ENCODE data around the gene SIRT2.
"Not testable (repeated sequence)": the region's sequence is repeated elsewhere in the genome, so short reads cannot be mapped to it uniquely, and the experiment has no call there.

SIRT2 gene

DNA sequence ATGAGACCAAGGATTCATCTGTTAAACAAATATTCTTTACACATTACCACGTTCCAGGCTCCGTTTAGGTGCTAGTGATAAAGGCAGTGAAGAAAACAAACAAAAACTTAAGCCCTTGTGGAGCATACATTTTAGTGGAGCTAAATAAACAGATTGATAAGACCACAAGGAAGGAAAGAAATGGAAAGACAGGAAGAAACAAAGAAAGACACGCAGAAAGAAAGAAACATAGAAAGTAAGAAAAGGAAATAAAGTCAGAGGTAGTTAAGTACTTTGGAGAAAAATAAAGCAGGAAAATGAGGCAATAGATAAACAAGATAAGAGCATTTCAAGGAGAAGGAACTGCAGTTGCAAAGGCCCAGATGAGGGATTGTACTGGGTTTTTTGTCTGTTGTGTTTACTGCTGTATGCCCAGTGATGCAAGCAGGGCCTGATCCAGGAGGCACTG is 1.3 kb upstream of the SIRT2 start:
- in situ Hi-C loops (cut with MboI; ENCODE audit: low sequenced_read_pairs) = no loop called here

DNA sequence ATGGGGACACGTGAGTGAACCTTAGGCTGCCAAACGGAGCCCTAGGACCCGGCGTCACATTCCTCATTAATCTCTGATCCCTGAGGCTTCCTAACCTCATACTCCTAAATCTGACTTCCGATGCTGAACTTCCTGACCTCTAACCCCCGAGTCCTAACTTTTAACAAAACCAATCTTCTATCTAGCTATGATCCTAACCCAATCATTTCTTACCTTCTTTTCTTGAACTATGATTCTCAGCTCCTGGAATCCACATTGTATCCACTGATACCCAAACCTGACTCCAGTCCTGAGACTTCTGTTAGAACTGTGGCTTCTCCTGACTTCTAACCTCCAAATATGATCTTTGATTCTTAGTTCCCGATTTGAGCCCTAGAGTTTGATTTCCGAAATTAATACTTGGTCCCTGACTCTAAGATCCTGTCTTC is 798 bp upstream of the SIRT2 start:
- in situ Hi-C loops (cut with MboI; ENCODE audit: low sequenced_read_pairs) = no loop called here

DNA sequence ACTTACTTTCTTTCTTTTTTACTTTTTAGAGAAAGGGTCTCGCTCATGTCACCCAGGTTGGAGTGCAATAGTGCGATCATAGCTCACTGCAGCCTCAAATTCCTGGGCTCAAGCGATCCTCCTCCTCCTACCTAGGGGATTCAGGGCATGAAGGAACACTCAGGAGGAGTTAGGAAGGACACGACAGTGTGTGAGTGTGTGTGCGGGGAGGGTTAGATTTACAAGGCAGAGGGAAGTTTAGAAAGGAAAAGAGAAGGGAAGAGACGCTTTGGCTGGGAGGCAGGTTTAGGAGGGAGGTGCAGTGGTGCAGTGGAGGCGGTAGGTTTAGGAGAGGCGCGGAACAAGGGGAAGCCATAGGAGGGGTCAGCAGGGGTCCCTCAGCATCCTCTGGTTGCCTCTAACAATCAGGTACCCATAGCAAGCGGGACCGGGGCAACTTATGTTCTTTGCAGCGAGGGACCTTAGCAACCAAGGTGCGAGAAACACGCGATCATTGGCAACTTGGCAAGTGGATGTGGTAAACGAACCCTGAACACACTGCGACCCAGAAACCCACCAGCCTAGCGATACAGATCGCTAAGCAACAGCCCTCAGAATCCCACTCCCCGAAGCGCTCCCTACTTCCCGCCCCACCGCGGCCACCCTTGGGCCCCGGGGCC is 501 bp downstream of the SIRT2 start:
- in situ Hi-C loops (cut with MboI; ENCODE audit: low sequenced_read_pairs) = no loop called here

DNA sequence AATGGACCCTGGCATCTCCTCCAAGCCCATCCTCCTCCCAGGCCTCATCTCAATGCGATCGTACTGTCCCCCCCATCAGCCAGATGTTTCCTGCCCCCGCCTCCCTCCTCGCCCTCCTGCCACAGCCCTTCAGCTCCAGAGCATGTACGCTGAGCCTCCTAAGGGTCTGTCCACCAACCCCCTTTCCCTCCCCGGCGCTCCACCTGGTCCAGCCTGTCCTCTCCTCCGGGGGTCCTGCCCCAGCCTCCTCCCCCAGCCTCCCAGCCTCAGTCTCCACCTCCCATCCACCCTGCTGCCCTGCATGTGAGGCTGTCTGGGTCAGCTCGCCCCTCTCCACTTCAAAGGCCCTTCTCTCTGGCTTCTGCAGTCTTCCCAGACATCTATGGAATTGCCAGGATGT is 4.5 kb downstream of the SIRT2 start:
- in situ Hi-C loops (cut with MboI; ENCODE audit: low sequenced_read_pairs) = no loop called here

DNA sequence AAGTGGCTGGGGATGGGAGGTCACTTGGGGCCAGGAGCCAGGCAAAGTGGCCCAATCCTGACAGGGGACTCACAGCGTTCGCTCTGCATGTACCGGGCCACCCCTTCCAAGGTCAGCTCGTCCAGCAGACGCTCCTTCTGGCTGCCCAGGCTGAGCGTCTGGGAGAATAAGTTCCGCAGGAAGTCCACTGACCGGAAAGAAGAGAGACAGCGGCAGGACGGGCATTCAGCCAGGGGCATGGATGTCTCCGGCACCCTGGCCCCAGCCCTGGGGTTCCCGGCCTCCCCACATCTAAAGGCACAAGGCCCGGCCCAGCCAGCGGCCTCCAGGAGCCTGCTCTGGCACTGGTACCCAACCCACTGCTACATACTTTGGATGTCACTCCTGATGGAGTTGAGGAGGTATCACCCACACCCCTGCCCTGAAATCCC is 6.1 kb downstream of the SIRT2 start:
- in situ Hi-C loops (cut with MboI; ENCODE audit: low sequenced_read_pairs) = no loop called here

DNA sequence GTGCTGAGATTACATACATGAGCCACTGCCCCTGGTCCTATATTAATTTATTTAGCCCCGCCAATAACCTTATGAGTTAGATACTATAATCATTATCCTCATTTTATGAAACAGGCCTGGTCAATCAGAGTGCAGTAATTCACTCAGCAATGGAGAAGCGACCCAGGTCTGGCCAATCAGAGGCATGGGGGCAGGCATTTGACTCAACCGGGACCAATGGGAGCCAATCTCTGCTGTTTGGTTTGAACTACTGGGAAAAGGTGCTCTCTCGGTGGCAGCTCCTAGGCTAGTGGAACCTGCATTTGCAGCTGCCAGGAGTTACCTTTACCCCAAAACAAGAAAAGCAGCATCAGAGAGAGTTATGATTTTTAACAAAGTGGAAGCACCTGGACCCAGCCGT is 6.6 kb downstream of the SIRT2 start:
- in situ Hi-C loops (cut with MboI; ENCODE audit: low sequenced_read_pairs) = no loop called here

DNA sequence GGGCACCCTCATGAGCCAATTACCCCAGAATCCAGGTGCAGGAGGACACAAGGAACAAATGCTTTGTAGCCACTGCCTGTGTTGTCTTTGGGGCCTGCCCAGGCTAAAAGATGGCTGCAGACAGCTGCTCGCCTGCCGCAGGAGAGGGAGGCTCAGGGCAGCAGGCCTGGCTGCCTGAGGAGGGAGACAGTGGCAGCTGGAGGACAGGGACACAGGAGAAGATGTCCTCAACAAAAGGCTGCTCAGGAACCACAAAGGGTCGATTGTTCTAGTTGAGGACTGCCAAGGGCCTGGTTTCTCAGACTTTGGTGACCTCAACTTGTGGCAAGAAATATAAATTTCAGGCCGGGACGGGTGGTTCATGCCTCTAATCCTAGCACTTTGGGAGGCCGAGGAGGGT is 7.6 kb downstream of the SIRT2 start:
- in situ Hi-C loops (cut with MboI; ENCODE audit: low sequenced_read_pairs) = no loop called here

DNA sequence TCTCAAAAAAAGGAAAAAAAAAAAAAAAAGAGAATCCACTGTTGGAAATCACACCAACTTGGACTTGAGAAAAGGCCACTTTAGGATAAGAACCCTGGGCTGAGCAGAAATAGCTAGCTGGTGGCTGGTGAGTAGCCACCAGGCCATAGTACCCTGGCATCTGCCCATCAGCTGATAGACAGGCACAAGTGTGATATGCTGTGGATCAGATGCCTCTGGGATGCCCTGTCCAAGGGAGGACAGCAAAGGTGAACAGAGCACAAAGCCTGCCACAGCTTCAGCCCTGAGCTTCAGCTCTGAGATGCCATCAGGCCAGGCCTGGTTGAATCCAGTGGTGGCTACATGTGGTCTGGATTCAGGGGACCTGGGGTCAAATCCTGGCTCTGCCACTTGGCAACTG is 8.7 kb downstream of the SIRT2 start:
- in situ Hi-C loops (cut with MboI; ENCODE audit: low sequenced_read_pairs) = no loop called here

DNA sequence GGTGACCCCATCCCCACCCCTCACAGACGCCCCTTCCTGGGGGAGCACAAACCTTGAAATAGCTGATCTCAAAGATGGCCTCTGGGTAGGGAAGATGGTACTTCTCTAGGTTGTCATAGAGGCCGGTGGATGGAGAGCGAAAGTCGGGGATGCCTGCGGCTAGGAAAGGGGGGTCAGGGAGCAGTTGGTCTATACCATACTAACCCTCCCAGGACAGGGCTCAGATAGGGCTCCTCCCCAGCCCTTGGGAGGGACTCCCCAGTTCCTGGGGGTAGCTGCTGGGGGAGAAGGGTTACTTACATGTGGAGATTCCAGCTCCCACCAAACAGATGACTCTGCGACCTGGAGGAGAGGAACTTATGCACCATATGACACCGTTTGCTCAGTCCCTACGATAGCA is 9.6 kb downstream of the SIRT2 start:
- in situ Hi-C loops (cut with MboI; ENCODE audit: low sequenced_read_pairs) = no loop called here

DNA sequence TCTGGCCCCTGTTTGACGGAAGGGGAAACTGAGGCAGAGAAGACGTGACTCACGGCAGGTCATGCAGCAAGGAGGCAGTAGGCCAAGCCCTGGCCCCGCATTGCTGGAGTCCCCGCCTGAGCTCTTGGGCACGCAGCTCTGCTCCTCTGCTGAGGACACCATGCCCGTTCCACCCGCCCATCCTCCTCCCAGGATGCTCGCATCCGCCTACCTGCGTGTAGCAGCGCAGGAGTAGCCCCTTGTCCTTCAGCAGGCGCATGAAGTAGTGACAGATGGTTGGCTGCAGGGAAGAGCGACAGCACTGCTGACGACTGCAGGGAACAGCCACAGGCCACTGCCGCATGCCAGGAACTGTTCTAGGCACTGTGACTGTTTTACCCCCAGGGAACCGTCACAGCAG is 10.5 kb downstream of the SIRT2 start:
- in situ Hi-C loops (cut with MboI; ENCODE audit: low sequenced_read_pairs) = no loop called here

DNA sequence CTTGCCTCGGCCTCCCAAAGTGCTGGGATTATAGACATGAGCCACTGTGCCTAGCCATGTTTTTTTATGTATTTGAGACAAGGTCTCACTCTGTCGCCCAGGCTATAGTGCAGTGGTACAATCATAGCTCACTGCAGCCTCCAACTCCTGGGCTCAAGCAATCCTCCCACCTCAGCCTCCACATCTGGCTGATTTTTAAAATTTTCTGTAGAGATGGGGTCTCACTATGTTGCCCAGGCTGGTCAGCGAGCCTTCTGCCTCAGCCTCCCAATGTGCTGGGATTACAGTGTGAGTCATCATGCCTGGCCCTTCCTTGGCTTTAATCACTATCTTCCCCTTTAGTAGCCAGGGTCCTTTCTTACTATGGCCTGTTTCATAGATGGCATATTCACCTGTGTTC is 14.7 kb downstream of the SIRT2 start:
- in situ Hi-C loops (cut with MboI; ENCODE audit: low sequenced_read_pairs) = not testable (repeated sequence)

DNA sequence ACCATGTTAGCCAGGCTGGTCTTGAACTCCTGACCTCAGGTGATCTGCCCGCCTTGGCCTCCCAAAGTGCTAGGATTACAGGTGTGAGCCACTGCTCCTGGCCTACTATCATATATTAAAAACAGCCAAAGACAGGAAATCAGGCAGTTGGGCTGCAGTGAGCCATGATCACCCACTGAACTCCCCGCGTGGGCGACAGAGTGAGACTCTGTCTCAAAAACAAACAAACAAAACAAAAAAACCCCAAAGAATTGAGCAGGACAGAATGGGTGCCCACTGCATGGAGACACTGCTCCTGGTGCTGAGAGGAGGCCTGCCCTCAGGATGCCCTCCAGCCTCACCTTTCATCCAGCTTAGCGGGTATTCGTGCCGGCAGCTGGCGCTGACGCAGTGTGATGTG is 16.1 kb downstream of the SIRT2 start:
- in situ Hi-C loops (cut with MboI; ENCODE audit: low sequenced_read_pairs) = no loop called here

DNA sequence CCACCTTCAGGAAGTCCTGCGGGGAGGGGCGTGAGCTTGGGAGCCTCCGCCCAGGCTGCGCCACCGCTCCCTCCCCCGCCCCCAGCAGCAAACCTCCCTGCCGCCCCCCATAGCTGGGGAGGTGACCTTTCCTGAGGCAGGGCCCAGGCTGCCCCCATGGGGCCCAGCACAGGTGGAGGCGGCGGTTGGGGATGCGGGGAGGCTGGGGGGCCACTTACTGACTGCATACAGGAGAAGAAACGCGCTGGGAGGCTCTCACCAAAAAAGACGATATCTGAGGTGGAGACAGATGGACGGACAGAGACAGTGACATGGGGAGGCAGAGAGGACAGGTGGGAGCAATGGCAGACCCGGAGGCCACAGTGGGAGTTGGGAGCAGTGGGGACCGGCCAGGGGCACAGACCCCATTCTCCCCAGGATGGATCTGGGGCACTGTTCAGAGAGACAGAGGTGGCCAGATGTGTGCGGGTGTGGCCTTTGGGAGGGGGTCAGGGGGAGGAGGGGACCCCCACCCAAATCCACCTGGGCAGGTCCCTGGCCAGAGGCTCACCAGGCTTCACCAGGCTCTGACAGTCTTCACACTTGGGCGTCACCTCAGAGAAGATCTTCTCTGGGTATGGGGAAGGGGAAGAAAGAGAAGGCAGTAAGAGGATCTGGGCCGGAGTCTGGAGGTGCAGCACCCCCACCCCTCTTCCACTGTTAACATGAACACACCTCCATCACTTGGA is 18.4 kb downstream of the SIRT2 start:
- in situ Hi-C loops (cut with MboI; ENCODE audit: low sequenced_read_pairs) = no loop called here

DNA sequence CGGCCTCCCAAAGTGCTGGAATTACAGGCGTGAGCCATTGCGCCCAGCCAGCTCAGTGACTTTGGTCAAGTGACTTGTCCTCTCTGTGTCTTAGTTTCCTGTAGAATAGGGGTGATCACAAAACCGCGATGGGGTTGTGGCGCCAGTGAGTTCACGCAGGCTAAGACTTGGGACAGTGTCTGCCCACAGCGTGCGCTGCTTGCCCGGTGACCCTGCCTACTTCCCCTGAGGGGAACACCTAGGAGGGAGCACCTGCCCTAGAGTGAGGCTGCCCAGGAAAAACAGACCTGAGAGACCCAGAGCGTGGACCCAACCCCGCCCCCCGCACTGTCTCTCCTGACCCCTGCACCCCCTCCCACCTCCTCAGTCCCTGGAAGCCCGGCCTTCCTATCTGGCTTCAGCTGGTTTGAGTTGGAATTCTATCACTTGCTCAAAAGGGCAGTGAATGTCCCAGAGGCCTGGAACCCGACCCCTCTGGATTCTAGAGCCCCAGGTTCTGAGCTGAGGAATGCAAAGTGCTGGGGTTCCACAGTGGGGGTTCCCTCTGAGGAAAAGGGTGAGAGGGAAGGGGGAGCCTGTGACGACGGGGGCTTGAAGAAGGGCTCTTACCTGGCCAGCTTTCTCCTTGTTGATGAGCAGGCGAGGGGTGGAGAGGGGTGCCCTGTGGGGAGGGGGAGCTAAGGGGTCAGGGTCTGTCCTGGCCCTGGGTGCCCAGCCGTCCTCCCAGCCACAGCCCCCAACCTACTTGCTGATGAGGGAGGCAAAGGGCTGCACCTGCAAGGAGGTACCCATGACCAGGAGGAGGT is 19.1 kb downstream of the SIRT2 start:
- in situ Hi-C loops (cut with MboI; ENCODE audit: low sequenced_read_pairs) = no loop called here

DNA sequence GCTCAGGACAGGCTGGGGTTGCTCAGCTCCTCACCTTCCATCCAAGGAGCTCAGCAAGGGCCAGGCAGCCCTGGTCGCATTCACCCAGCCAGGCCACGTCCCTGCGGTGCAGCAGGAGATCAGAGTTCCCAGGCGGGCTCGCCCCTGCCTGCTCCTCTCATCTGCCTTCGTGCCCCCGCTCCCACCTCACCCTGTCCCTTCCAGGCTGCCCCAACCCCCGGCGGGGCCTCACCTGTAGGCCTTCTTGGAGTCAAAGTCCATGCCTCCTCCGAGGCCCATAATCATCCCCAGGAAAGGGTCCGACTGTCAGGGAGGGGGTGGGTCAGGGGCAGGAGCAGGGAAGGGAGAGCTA is 20.0 kb downstream of the SIRT2 start:
- in situ Hi-C loops (cut with MboI; ENCODE audit: low sequenced_read_pairs) = no loop called here

DNA sequence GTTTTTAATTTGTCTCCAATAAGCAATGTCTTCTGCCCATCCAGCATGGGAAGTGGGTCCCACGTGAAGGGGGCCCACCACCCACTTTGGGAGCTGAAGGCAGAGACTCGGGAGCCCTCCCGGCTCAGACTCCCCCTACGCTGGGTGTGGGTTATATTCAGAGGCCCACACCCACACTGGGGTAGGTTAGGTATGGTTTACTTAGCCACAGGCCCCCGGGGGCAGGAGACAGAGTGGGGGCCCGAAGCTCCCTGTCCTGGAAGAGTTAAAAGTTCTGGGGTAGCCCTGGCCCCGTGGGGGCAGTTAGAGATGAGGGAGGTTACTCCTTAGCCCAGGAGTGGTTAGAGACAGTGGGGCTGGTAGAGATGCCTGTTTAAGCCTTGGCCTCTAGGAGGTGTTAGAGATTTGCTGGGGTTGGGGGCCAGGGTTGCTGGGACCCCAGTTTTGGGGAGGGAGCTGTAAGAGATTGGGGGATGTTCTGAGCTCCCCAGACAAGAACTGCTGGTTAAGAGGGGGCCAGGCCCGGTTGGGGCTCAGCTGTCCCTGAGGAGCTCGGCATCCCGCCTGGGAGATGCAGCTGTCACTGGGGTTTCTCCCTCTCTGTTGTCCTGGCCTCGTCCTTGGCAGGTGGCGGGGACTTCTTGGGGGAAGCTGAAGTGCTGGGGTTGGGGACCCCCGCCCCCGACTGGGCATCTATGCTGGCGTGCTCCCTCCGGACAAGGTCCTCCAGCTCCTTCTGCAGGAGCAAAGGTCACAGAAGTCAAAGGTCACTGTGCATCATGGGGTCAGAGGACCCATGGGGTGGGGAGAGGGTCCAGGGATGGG is 20.6 kb downstream of the SIRT2 start:
- in situ Hi-C loops (cut with MboI; ENCODE audit: low sequenced_read_pairs) = no loop called here

DNA sequence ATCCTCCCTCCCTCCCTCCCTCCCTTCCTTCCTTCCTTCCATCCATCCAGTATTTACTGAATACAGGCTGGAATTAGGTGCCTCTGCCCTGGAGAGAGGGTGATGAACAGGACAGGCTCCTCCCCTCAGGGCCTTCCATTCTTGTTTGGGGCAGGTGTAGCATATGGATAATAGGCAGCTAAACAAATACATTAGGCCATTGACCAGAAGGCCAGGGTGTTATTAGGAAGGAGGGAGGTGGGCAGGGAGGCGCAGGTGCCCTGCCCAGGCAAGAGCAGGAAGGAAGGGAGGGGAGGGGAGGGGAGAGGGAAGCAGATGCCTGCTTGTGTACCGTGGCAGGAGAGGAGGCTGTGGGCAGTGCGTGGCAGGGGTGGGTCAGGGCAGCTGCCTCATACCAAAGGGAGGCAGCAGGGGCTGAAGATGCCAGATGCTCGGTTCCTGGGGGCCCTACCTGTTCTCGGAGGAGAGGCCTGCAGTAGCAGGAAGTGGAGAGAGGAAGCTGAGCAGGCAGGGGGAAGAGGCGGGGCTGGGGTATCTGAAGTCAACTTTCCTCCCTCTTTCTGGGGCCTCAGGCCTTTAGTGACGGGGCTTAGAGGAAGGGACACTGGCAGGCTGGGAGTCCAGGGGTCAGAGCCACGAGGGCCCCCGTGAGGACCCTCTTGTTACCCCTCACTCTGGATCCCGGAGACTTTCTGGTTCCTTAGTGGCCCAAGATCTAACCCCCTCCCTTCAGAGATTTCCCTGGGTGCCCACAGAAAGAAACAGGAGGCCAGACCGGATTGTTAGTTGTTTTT is 21.4 kb downstream of the SIRT2 start, which contains the start of gene RINL:
Gene RINL (minus strand): TSS at position 495 of the 794 bp plus-strand sequence. CDS start 1,533 bp downstream, outside the sequence.
- in situ Hi-C loops (cut with MboI; ENCODE audit: low sequenced_read_pairs) = no loop called here

DNA sequence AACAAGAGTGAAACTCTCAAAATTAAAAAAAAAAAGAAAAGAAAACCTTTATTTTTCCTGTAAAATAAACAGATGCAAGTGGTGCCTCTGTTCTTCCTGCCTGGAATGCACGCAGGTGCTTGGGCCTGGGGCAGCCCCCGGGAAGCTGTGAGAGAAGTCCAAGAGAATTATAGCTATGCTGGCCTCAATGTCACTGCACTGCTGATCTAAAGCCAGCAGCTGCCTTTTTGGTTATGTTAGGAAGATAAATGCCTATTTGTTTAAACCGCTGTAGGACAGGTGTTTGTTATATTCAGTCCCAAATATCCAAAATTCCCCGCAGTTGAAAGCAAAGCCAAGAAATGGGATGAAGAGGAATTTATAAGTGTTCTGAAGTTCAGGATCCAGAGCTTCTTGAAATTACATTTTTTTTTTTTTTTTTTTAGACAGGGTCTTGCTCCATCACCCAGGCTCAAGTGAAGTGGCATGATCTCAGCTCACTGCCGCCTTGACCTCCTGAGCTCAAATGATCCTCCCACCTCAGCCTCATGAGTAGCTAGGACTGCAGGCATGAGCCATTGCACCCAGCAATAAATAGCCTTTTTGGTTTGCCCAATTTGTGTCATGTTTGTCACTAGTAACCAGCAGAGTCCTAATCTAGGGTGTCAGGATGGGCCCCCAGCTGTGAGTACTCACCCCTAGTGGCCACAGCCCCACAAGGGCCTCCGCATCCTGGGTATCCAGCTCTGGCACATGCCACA is 23.6 kb downstream of the SIRT2 start:
- in situ Hi-C loops (cut with MboI; ENCODE audit: low sequenced_read_pairs) = no loop called here

DNA sequence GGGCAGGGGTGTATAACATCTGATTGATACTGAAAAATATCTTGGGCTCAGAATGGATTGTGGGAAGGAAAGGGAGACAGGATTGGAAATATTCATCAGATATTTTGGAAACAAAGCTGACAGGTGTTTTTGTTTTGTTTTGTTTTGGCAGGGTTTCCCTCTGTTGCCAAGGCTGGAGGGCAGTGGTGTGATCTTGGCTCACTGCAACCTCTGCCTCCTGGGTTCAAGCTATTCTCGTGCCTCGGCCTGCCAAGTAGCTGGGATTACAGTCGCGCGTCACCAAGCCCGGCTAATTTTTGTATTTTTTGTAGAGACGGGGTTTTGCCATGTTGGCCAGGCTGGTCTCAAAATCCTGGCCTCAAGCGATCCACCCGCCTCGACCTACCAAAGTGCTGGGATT is 26.0 kb downstream of the SIRT2 start:
- in situ Hi-C loops (cut with MboI; ENCODE audit: low sequenced_read_pairs) = not testable (repeated sequence)

Measured in HL-60/S4 (cell line).